HG03439 (cell line): ENCODE results near the gene EMC8.

Source experiments
- ATAC-seq: cut with Tn5 transposase; IDR thresholded peaks from one replicate; pipeline ENCODE4 v1.9.1; 2021; ENCODE audit warnings: mild to moderate bottlenecking, moderate library complexity; ENCODE audit not compliant: unreplicated experiment

Gene EMC8

DNA sequence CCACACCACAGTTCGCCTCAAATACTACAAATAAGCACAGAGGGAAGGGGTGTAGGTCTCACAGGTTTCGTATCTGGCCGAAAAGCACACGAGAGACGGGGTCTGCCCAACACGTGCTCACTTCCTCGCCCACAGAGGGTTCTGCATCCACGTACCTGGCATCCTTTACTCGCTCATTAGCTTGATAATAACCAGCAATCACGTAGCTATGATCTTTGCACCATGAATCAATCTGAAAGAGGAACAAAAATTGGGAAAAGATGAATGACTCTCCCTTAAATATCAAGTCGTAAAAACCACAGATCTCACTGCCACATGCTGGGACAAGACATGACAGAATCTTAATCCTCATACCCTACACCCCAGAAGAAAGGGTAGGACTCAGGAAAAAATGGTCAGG lies 10.5 kb downstream of the EMC8 start:
- ATAC-seq, result no peak

DNA sequence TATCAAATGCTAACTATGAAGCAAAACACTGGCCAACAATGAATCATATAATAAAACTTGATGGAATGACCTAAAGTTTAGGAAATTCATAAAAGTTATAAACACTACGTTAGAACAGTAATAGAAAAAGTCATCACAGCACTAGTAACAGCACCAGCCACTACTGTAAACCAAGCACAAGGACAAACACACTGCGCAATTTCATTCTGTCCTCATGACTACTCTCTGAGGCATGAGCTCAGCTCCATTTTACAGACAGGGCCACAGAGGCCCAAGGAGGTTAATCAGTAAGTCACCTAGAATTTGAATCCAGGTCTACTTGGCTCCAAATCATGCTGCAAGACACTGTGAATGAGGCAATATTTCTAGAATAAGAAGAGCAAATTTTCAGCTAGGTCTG lies 13.4 kb downstream of the EMC8 start:
- ATAC-seq, result no peak

DNA sequence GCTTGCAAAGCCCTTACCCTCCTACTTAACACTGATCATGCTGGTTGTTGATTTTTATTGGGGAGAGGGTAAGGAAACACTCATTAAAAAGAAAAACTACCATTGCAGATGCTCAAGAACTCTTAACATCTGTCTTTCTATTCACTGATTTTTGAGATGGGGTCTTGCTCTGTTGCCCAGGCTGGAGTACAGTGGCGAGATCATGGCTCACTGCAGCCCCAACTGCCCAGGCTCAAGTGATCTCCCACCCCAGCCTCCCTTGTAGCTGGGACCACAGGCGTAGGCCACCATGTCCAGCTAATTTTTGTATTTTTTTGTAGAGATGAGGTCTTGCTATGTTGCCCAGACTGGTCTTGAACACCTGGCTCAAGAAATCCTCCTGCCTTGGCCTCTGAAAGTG lies 14.5 kb downstream of the EMC8 start:
- no peak for ATAC-seq

GRCh38 chr16:85783441-85783840 lies 15.9 kb downstream of the EMC8 start:
- ATAC-seq, result no peak

- ATAC-seq, result no peak
Observed at GRCh38 chr16:85782451-85782850, 16.9 kb downstream of the EMC8 start.

GRCh38 chr16:85781695-85782370 lies 17.5 kb downstream of the EMC8 start:
- ATAC-seq, result no peak

DNA sequence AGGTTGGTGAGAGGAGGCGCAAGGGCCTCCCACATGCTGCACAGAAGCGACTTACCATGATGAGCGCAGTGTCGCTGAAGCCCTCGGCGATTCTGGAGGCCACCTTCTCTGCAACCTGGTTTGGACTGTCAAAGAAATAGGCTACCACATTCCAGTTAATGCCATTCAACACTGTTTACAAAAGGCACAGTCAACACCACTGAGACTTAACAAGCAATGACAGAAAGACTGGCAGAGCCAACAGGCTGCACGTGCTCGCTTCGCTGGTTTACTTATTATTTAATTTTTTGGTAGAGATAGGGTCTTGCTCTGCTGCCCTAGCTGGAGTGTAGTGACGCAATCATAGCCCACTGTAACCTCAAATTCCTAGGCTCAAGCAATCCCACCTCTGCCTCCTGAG lies 18.2 kb downstream of the EMC8 start:
- ATAC-seq, result no peak

GRCh38 chr16:85780281-85780680 lies 19.1 kb downstream of the EMC8 start:
- no peak for ATAC-seq

GRCh38 chr16:85778873-85779272 lies 20.5 kb downstream of the EMC8 start:
- ATAC-seq, result no peak

- no peak for ATAC-seq
Observed at GRCh38 chr16:85777583-85778310, 21.6 kb downstream of the EMC8 start.

DNA sequence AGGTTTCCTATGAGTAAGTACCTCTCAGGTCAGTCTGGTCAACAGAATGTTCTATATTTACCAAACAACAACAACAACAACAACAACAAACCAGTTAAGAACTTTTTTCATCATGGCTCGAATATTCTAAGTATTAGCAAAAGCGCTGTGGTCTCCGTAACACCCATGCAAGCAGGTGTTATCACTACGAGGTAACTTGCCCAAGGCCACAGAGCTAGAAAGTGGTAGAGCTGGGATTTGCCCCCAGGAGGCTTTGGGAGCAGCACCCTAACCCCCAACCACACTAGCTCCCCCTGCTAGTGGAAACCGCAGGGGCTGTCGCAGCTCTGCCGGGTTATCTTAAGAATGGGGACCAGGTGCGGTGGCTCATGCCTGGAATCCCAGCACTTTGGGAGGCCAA lies 24.5 kb downstream of the EMC8 start:
- ATAC-seq, result no peak

DNA sequence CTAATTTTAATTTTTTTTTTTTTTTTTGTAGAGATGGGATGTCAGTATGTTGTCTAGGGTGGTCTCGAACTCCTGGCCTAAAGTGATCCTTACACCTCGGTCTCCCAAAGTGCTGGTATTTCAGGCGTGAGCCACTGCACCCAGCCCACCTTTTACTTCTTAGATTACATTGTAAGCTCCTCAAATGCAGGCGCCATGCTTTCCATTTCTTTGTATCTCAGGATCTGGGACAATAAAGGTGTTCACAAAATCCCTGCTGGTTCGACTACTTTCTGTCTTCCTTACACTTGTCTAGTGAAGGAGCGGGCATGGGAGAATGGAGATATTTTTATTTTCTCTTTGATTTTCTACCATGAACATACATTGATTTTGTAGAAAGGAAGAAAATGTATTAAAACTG lies 25.2 kb downstream of the EMC8 start:
- no peak for ATAC-seq

DNA sequence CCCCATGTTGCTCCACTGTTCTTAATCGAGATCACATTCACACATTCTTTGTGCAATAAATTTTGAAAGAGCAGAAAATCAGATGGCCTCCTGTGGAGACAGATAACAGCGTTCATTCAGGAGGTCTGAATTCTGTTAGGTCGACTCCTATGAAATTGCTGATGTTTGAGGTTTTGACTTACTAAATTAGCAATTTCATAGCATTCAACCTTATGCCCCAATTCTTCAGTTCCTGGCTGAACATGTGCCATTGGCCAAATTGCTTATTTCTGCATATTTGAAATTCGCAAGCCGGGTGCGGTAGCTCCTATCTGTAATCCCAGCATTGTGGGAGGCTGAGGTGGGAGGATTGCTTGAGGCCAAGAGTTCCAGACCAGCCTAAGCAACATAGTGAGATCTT lies 26.3 kb downstream of the EMC8 start:
- ATAC-seq, result no peak

- no peak for ATAC-seq
Observed at GRCh38 chr16:85770741-85771140, 28.6 kb downstream of the EMC8 start.

GRCh38 chr16:85768199-85768598 lies 31.1 kb downstream of the EMC8 start:
- no peak for ATAC-seq

GRCh38 chr16:85767531-85767930 lies 31.8 kb downstream of the EMC8 start:
- no peak for ATAC-seq

DNA sequence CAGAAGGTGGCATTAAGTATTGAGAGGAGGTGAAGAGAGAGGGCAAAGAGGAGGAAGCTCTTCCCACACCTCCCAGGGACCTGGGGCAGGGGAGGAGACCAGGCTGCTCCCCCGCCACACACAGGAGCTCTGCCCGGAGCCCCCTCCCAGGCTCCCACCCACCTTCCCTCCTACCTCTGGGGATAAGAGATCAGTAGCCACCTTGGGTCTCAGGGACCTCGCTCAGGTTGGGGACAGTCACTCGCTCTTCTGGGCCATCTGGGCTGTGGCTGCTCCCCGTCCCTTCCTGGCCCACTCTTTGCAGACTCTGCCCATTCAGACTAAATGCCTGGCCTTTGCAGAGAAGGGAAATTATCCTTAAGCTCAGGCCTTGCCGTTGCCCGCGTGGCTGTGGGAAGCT lies 33.6 kb downstream of the EMC8 start:
- ATAC-seq, result no peak

DNA sequence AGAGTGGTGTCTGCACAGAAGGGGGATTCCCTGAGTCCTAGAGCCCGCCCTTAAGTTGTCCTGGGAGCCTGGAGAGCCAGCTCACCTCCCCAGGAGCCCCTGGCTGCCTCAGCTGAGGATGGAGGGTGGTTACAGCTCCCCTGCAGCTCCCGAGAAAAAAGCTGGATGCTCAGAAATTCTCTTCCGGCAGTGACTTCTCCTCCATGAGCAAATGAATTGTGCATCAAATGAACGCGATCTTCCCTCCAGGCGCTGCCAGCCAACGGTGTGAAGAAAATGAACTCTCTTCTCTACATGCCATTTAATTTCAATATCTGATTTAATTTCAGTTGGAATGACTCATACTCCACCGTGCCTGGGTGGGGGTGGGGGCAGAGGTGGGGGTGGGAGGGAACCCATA lies 34.1 kb downstream of the EMC8 start:
- no peak for ATAC-seq

- ATAC-seq, result no peak
Observed at GRCh38 chr16:85763616-85764015, 35.7 kb downstream of the EMC8 start.

DNA sequence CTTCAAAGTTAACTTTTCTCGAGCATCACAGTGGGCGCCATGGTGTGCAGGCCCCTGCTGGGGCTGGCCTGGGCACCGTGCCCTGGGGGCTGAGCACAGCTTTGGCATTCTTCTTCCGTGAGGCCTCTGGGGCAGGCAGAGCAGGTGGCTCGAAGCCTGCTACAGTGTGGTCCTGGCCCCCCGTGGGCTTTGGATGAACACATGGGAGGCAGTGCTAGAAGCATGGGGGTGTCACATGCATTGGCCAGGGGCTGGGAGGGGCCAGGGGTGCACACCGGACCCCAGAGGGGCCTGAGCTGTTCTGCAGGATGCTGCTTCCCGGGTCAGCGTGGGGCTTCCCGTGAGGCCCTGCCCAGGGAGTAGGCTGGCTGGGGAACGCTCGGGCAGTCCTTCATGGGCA lies 36.4 kb downstream of the EMC8 start:
- ATAC-seq, result no peak

GRCh38 chr16:85761861-85762260 lies 37.5 kb downstream of the EMC8 start:
- no peak for ATAC-seq

DNA sequence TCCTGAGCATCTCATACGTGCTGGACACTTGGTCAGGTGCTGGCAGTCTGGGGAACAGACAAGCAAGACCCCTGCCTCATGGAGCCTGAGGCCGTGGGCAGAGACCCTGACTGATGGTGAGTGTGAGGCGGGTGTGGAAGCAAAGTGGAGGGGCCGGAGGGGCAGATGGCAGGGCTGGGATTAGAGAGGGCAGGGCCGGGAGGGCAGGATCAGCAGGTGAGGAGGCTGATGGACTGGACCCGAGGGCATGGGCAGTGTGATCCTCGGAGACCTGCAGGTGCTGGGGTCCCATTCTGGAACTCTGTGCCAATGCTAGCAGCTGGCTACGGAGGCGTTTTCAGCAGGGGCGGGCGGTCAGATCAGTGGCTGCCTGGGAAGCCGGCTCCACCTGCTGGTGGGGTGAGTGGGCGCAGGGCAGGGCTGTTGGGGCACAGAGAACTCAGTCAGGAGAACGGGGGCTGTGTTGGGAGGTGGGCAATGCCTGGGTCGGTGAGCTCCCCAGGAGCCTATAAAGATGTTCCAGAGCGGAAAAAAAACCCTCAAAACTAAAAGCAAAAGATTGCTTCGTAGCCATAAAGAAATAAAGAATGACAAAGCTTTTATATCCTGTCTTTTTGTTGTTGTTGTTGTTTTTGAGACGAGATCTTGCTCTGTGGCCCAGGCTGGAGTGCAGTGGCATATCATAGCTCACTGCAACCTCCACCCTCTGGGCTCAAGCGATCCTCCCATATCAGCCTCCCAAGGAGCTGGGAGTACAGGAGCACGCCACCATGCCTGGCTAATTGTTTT lies 39.5 kb downstream of the EMC8 start:
- ATAC-seq, result no peak
